Measurements from ENCODE around the gene SGCD. TPM values are rescaled to one million over a fixed set of nuclear protein-coding genes. Genes with fewer than 3 reads are reported as not detected.

The SGCD gene
- total and polyA plus RNA-seq, 10 donors, result 0.26 to 5.3 (median 1.3) TPM

DNA sequence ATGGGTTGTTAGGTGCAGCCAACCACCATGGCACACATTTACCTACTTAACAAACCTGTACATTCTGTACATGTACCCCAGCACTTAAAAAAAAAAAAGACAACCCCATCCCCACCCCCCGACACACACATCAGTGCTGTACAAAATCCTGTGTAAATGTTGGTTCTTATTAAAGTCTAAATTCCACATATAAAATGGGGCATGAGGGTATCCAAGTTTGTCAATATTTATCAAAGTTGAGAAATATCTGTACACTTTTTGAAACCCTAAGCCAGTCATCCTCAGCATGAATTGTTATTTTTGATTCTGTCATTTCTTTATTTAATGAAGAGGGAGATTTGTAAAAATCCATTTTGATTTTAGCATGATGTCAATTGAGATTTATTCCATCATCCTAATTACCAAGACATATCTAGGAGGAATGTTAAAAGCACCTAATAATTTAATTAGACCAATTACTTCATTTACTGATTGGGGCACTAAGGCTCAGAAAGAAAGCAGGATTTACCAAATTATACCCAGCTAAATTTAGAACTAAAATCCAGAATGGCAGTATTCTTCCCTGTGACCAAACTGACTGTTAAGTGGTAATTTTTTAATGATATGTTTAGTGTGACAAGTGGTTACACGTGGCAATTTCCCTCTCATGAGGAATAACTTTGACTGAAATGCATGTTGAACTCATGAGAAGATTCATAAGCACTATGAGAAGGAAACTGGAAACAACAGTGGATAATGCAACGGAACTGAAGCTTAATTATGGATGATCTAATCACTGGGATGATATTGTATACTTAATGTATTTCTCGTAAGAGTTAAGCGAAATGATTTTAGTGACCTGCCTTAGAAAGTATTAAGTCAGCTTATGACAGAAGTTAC is 195.9 kb downstream of the SGCD start:
- H3K27ac ChIP-seq, result no peak overlapping the region
- H3K4me1 ChIP-seq, result no peaks in the 10 kb centered on the region
- TF ChIP-seq POLR2A (IDR thresholded peaks at IDR 0.05), result no peak
- no peak for TF ChIP-seq POLR2AphosphoS5 (IDR thresholded peaks at IDR 0.05)
- TF ChIP-seq, protein P1, sequence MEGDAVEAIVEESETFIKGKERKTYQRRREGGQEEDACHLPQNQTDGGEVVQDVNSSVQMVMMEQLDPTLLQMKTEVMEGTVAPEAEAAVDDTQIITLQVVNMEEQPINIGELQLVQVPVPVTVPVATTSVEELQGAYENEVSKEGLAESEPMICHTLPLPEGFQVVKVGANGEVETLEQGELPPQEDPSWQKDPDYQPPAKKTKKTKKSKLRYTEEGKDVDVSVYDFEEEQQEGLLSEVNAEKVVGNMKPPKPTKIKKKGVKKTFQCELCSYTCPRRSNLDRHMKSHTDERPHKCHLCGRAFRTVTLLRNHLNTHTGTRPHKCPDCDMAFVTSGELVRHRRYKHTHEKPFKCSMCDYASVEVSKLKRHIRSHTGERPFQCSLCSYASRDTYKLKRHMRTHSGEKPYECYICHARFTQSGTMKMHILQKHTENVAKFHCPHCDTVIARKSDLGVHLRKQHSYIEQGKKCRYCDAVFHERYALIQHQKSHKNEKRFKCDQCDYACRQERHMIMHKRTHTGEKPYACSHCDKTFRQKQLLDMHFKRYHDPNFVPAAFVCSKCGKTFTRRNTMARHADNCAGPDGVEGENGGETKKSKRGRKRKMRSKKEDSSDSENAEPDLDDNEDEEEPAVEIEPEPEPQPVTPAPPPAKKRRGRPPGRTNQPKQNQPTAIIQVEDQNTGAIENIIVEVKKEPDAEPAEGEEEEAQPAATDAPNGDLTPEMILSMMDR (IDR thresholded peaks at IDR 0.05 in 8 of 11, conservative IDR thresholded peaks at IDR 0.05 in 3 of 11), result no peak
- H3K4me3 ChIP-seq, result no peak overlapping the region
- intact Hi-C loops (cut with DNase I; ENCODE audit: low total_unique reads), result no loop called here
- no peaks in the 10 kb centered on the region for H3K27me3 ChIP-seq (replicated peaks in 1 of 7)
- H3K9me3 ChIP-seq, result peaks cover 0 to 35% (median 21%) of the 10 kb centered on the region in 8 donors
- no peaks in the 10 kb centered on the region for H3K36me3 ChIP-seq
- DNase-seq, result no peak
- 64 to 83% (median 75%) methylated on average over 5 of the region's 5 CpGs for WGBS, 5 donors

DNA sequence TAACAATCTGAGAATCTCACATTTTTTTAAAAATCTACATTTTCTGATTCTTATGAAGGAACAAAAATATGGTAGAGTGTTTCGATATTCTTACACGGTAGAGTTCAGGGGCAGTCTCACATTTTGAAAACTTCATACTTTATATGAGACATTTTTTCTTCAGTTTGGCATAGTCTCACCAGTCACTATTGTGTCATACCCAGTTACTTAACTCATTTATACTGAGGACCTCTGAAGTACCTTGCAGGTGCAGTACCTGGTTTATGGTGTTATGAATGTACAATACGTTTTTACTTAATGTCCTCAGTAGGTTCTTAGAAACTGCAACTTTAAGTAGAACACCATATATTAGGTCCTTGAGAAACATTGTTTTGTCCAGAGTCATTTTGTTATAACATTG is 196.6 kb downstream of the SGCD start:
- H3K36me3 ChIP-seq, result no peaks in the 10 kb centered on the region
- intact Hi-C loops (cut with DNase I; ENCODE audit: low total_unique reads), result no loop called here

DNA sequence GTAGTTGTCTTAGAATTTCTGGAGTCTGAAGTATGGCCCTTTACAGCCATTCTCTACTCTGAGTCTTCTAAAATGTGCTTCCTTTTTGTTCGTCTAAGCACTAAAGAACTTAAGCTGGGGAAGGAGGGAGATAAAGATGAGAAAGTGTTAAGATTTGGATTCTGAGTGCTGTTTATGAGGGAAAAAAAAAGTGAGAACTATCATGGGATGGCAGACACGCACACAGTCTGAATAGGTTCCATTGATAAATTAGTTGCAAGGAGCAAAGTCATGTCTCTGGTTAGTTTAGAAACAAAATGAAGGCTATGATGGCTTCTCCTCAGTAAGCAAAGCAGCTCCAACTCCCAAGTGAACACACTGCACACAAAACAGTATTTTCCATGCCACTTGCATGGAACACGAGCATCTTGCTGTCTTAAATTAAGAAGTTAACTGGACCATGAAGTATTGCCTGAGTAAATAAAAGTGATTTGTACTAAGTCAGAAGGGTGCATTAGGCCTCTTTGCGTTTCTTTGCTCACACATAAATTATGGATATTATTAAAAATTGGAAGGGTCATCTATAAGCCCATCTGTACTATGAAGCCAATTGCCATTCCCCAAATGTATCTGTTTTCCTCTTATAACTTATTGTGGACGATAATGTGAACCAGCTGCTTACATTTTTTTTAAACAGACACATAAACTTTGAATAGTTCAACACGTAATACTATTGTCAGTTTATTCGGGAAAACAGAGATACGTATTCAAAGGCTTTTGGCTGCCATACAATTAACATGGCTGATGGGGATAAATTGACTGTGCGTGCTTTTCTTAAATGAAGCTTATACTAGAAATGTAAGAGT is 199.3 kb downstream of the SGCD start:
- TF ChIP-seq POLR2AphosphoS5 (IDR thresholded peaks at IDR 0.05), result no peak
- TF ChIP-seq, protein P1 (IDR thresholded peaks at IDR 0.05 in 8 of 11, conservative IDR thresholded peaks at IDR 0.05 in 3 of 11), result no peak
- no peak for TF ChIP-seq POLR2A (IDR thresholded peaks at IDR 0.05)
- Histone ChIP-seq H3K27me3 (replicated peaks in 1 of 7) (no peaks in the 10 kb centered on the region), H3K27ac (no peak overlapping the region), H3K36me3 (no peaks in the 10 kb centered on the region), H3K4me3 (no peak overlapping the region), H3K4me1 (no peaks in the 10 kb centered on the region), H3K9me3 (peaks cover 0 to 11% (median 6%) of the 10 kb centered on the region in 8 donors)
- DNase-seq, result no peak
- WGBS, 5 donors, result 83 to 89% (median 84%) methylated on average over 9 of the region's 9 CpGs
- intact Hi-C loops (cut with DNase I; ENCODE audit: low total_unique reads), result no loop called here

More for the DNA sequence above, 196.6 kb downstream of the SGCD start:
- H3K4me1 ChIP-seq, result no peaks in the 10 kb centered on the region
- no peak for TF ChIP-seq POLR2AphosphoS5 (IDR thresholded peaks at IDR 0.05)
- no peak overlapping the region for H3K27ac ChIP-seq
- no peak for DNase-seq
- peaks cover 0 to 27% (median 16%) of the 10 kb centered on the region in 8 donors for H3K9me3 ChIP-seq
- H3K4me3 ChIP-seq, result no peak overlapping the region
- no peaks in the 10 kb centered on the region for H3K27me3 ChIP-seq (replicated peaks in 1 of 7)
- WGBS, 5 donors, result 80 to 91% (median 83%) methylated on average over 3 of the region's 3 CpGs

DNA sequence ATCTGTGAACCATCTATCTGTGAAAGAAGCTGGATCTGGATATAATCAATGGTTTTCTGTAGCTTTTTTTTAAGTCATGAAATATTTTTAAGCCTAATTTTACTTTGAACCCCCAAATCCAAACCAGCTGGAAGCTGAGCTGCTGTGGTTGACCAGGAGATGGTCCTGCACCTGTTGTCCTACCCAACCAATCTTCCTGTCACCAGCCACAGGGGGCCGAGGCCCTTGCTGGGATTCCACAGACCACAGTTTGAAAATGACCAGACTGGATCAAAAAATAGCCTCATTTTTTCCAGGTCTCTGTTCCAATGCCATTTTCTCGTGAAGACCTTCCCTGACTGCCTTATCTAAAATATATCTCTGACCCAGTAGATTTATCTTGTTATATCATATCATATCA is 200.6 kb downstream of the SGCD start:
- Histone ChIP-seq H3K4me1 (no peaks in the 10 kb centered on the region), H3K9me3 (no peaks in the 10 kb centered on the region), H3K4me3 (no peak overlapping the region), H3K27ac (no peak overlapping the region), H3K27me3 (replicated peaks in 1 of 7) (no peaks in the 10 kb centered on the region), H3K36me3 (no peaks in the 10 kb centered on the region)
- intact Hi-C loops (cut with DNase I; ENCODE audit: low total_unique reads), result no loop called here
- no peak for DNase-seq
- TF ChIP-seq POLR2A (IDR thresholded peaks at IDR 0.05) (no peak), POLR2AphosphoS5 (IDR thresholded peaks at IDR 0.05) (no peak)
- TF ChIP-seq, protein P1 (IDR thresholded peaks at IDR 0.05 in 8 of 11, conservative IDR thresholded peaks at IDR 0.05 in 3 of 11), result no peak
- 59 to 81% (median 72%) methylated on average over 2 of the region's 2 CpGs for WGBS, 5 donors

Data from spleen (tissue), 11 donors.